Panc1 (cell line): ENCODE measurements around the gene PRDX1. TPM values are rescaled to one million over a fixed set of nuclear protein-coding genes. Genes with fewer than 3 reads are reported as not detected.

Source experiments
- ATAC-seq: fragments of 200-7000 bp; cut with Tn5 transposase; 2 replicates; pipeline ENCODE4 v1.9.1; 2020; ENCODE audit warnings: mild to moderate bottlenecking, moderate library complexity
- BruUV-seq: library from RNA; stranded (reverse); fragments of 400-500 nt; replicated peaks from 2 replicates; lab custom pipeline; 2021; lab: Mats Ljungman, UMichigan
- CTCF ChIA-PET: fragments of 300-600 bp; sonication (Branson Sonifier 250); formaldehyde crosslinking; loops from one replicate; lab custom pipeline; 2022; ENCODE audit warnings: antibody characterized with exemption; lab: Charles Lee
- POLR2A ChIA-PET: fragments of 300-600 bp; sonication (Branson Sonifier 250); formaldehyde crosslinking; loops from one replicate; lab custom pipeline; 2022; ENCODE audit warnings: antibody characterized with exemption; lab: Charles Lee
- DNase-seq: peaks from one replicate; pipeline ENCODE4 v3.0.0-alpha.2; 2010; ENCODE audit warnings: low read depth, low spot score
- H3K27ac ChIP-seq: 2 replicates; pipeline ENCODE4 v1.5.1; 2011; ENCODE audit warnings: mild to moderate bottlenecking, low read length, inconsistent platforms
- H3K27me3 ChIP-seq: fragments of 200-500 bp; sonication (Bioruptor generic); 2 replicates; pipeline ENCODE4 v1.6.0; 2014; ENCODE audit warnings: low read length, inconsistent platforms; ENCODE audit not compliant: control insufficient read depth, insufficient read depth
- H3K36me3 ChIP-seq: fragments of 200-500 bp; sonication (Bioruptor generic); 2 replicates; pipeline ENCODE4 v1.5.1; 2014; ENCODE audit warnings: inconsistent platforms, mild to moderate bottlenecking, low read length, moderate library complexity; ENCODE audit not compliant: control insufficient read depth, insufficient read depth
- H3K4me1 ChIP-seq: 2 replicates; pipeline ENCODE4 v1.5.1; 2011; ENCODE audit warnings: inconsistent platforms, mild to moderate bottlenecking, low read length, moderate library complexity; ENCODE audit not compliant: control insufficient read depth, insufficient read depth
- H3K4me3 ChIP-seq, 2 experiments: 2 replicates each; pipeline ENCODE4 v1.5.1; 2011 to 2012; ENCODE audit warnings: low read depth in 2 of 2, low read length in 2 of 2, mild to moderate bottlenecking in 2 of 2, inconsistent platforms in 1 of 2, moderate library complexity in 1 of 2
- H3K9me3 ChIP-seq: fragments of 200-500 bp; sonication (Bioruptor generic); 2 replicates; pipeline ENCODE4 v1.5.1; 2014; ENCODE audit warnings: low read depth, mild to moderate bottlenecking, inconsistent platforms, low read length, moderate library complexity; ENCODE audit not compliant: control insufficient read depth, insufficient read depth
- CTCF ChIP-seq: fragments of 450-650 bp; IDR thresholded peaks from 2 replicates; pipeline ENCODE4 v1.5.1; 2017; ENCODE audit warnings: mild to moderate bottlenecking
- POLR2AphosphoS5 ChIP-seq: IDR thresholded peaks from 2 replicates; pipeline ENCODE4 v1.6.1; 2012; ENCODE audit warnings: mild to moderate bottlenecking, low read depth, low read length, moderate library complexity
- REST ChIP-seq, 2 experiments: IDR thresholded peaks; 2 replicates each; pipeline ENCODE4 v1.6.1; 2011 to 2012; ENCODE audit warnings: low read depth in 2 of 2, control low read depth in 1 of 2, low read length in 1 of 2, mild to moderate bottlenecking in 1 of 2, moderate library complexity in 1 of 2; ENCODE audit not compliant: insufficient read depth in 1 of 2
- SIN3A ChIP-seq: IDR thresholded peaks from 2 replicates; pipeline ENCODE4 v1.6.1; 2012; ENCODE audit warnings: low read depth, mild to moderate bottlenecking, low read length, moderate library complexity, borderline replicate concordance; ENCODE audit not compliant: insufficient read depth
- TCF7L2 ChIP-seq: IDR thresholded peaks from 2 replicates; pipeline ENCODE4 v1.6.1; 2011; ENCODE audit warnings: mild to moderate bottlenecking, low read depth, low read length, inconsistent platforms
- in situ Hi-C: cut with HindIII; loops from 2 replicates; pipeline ENCODE4 v1.10.0; 2016; ENCODE audit warnings: low sequenced_read_pairs, low pct_unique_long_range_greater_than_20kb
- intact Hi-C: fragments of 100-400 bp; cut with micrococcal nuclease; formaldehyde crosslinking; loops from one replicate; pipeline ENCODE4 v1.10.0; 2022; ENCODE audit not compliant: unreplicated experiment
- total RNA-seq: library from RNA; stranded (reverse); gene quantifications from one replicate; pipeline ENCODE4 v1.2.1, GENCODE V29; 2021; ENCODE audit not compliant: unreplicated experiment

The PRDX1 gene
- total RNA-seq, 1 experiment from 2014 or later: 719 TPM

- in situ Hi-C loops (no loop called here), intact Hi-C loops (no loop called here)
- CTCF ChIA-PET: no interaction called here
- Histone ChIP-seq H3K9me3 (no peaks in the 10 kb centered on the region), H3K4me1 (no peaks in the 10 kb centered on the region), H3K27me3 (no peaks in the 10 kb centered on the region), H3K4me3 (no peak overlapping the region), H3K36me3 (peaks cover 40% of the 10 kb centered on the region), H3K27ac (no peak overlapping the region)
- BruUV-seq: no TSS peak
- POLR2A ChIA-PET: interaction anchor here (0.5 to 0.7 kb wide), 2 partner anchors 651 to 678 kb away, joined by 3 read pairs; no protein-coding TSS in a partner anchor
- TF ChIP-seq REST (IDR thresholded peaks at IDR 0.05; ENCODE audit: insufficient read depth in 1 of 2, low read depth in 2 of 2, low read length in 1 of 2): no peak
- no peak for TF ChIP-seq SIN3A
- no peak for TF ChIP-seq TCF7L2
- no peak for TF ChIP-seq CTCF
- no peak for TF ChIP-seq POLR2AphosphoS5
- DNase-seq (no peak), ATAC-seq (no peak)
These were observed 10.6 kb downstream of the PRDX1 start for GRCh38 chr1:45510972-45511527.

GRCh38 chr1:45510036-45510971 is 11.4 kb downstream of the PRDX1 start:
- POLR2A ChIA-PET: no interaction called here
- no peaks in the 10 kb centered on the region for H3K4me1 ChIP-seq
- no peaks in the 10 kb centered on the region for H3K27me3 ChIP-seq
- in situ Hi-C loops: no loop called here
- no peak for DNase-seq
- CTCF ChIA-PET: interaction anchor here (0.6 kb wide), 1 partner anchor 500 kb away, joined by 11 read pairs; no protein-coding TSS in a partner anchor
- TSS peak; percentile 81 for BruUV-seq
- intact Hi-C loops: no loop called here
- no peak overlapping the region for H3K4me3 ChIP-seq
- H3K9me3 ChIP-seq: no peaks in the 10 kb centered on the region
- ATAC-seq: no peak
- H3K27ac ChIP-seq: no peak overlapping the region
- TF ChIP-seq TCF7L2 (no peak), REST (IDR thresholded peaks at IDR 0.05; ENCODE audit: insufficient read depth in 1 of 2, low read depth in 2 of 2, low read length in 1 of 2) (no peak), POLR2AphosphoS5 (no peak; the same call in 1 of the 2 replicates)
- peaks cover 33% of the 10 kb centered on the region for H3K36me3 ChIP-seq
